Measurements from ENCODE around the gene CLNK.
"Not testable (repeated sequence)": the region's sequence is repeated elsewhere in the genome, so short reads cannot be mapped to it uniquely, and the experiment has no call there.

CLNK gene

DNA sequence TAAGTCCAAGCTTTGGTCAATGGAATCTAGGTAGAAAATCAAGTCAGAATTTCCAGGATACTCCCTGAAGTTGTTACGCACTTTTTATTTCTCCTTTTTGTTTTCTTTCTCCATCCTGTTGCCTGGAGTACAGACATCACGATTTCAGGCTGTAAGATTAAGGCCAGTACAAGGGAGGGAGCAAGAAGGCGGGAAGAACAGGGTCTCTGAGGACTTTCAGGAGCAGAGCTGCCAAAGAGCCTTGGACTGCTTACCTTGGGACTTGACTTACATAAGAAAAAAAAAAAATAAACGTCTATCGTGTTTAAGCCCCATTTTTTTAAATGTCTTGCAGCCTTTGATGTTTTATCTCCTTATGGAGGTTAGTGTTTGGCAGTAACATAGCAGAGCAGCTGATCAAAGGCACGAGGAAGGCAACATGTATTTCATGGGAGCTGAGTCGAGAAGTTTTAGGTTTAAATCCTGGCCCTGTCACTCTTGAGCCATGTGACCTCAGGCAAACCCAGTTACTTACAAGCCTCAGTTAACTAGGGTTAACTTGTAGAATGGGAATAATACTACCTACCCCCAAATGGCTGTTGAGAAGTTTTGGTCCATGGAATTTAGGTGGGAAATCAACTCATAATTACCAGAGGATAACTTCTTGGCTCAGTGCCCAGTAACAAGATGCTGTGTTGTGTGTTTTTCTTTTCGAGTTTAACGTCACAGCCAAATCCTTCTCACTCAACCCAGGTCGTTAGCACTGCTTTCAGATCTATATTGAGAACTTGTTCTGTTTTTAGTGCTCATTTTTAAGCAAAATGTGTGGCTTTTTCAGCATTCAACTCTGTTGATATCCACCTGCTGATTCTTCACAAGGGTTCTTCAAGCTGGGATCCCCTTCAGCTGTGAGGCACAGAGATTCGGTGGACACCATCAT, 106.8 kb downstream of the CLNK start:
- DNase-seq (ENCODE audit: low spot score), result no peak

DNA sequence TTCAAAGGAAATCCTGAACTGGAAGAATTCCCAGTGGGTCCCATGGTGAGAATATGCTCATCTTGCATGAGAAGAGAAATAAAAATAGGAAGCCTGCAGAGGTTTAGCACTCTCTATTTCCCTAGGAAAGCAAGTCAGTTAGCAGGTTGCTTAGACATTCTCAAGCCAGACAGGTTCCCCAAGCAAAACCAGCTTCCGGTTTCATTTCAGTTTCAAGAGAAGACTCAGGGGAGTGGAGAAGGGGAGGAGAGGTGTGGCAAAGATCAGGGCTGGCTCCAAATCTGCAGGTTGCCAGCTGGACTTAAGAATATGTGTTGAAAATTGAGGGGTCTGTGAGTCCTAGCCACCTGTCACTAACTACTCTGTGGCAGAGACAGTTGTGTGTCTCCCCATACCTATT, 107.5 kb downstream of the CLNK start:
- no peak for DNase-seq (ENCODE audit: low spot score)

DNA sequence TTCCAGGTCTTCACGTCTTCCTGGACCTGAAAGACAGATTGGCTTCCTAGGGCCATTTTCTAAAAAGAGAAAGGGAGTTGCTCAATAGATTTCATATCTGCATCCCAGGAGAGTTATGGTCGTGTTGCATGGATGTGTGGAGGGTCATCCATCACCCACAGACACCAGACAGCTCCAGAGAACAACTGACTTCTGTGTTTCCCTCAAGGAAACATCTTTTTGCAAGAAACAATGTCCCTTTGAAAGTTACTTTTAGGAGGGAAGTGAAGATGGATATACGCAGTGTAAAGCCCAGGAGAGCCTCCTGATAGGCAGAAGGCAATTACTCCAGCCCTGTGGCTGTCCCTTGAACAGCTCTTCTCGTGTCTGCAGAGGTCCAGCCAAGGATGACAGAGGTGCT, 108.3 kb downstream of the CLNK start:
- DNase-seq (ENCODE audit: low spot score), result no peak

DNA sequence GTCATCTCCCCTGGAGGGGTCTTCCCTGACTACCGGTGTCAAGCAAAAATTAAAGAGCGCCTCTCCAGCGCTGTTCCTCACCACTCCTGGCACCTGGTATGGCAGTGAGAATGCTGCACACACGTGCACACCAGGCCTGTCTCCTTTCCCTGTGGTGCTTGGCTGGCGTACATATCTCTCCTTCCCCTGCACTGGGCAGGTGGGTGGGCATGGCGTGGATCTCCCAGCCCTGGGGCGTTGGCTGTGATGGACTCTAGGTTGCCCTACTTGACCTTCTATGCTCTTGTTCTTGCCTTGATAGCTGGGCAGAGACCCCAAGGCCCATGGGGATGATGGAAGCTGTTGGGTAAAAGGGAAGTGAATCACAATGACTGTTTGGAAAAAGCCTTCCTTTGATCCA, 109.2 kb downstream of the CLNK start:
- no peak for DNase-seq (ENCODE audit: low spot score)

DNA sequence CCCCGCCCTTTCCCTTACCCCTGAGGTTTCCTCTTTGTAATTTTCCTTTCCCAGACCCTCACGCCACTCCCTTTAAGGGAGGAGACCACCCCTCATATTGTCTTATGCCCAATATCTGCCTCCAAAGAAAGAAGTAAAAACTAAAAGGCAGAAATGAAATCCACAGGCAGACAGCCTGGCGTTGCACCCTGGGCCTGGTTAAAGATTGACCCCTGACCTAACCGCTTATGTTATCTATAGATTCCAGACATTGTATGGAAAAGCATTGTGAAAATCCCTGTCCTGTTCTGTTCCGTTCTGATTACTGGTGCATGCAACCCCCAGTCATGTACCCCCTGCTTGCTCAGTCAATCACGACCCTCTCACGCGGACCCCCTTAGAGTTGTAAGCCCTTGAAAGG, 110.0 kb downstream of the CLNK start:
- not testable (repeated sequence) for DNase-seq (ENCODE audit: low spot score)

DNA sequence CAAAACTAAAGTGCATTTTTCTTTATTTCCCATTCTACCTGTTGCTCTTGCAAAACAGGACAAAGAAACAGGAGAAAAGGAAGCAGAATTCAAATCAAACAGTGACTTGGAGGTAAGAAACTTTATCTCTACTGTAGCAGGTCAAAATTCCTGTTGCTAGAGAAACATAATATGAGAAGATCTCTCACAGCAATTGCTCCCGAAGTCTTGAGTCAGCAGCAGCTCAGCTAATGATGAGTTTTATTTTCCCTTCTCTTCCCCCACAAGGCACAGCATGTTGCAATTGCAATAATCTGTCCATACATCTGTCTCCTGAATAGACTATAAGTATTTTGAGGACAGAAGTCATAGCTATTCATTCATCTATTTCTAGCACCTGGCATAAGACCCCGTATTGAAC, 112.7 kb downstream of the CLNK start:
- DNase-seq (ENCODE audit: low spot score), result no peak

DNA sequence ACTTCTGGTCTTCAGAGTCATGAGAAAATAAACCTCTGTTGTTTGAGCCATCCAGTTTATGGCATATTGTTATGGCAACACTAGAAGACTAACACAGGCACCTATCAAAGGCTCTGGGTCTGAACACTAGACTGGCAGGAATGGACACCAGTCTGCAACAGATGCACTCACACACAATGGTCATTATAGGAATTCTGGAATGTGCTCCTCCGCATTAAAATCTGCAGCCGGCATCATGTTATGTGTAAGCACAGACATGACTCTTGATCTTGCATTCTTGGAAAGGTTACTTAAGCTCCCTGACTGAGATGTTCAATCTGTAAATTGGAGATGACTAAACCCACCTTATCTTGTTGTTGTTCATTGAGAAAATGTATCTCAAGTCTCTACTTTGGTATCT, 115.1 kb downstream of the CLNK start:
- DNase-seq (ENCODE audit: low spot score), result no peak

DNA sequence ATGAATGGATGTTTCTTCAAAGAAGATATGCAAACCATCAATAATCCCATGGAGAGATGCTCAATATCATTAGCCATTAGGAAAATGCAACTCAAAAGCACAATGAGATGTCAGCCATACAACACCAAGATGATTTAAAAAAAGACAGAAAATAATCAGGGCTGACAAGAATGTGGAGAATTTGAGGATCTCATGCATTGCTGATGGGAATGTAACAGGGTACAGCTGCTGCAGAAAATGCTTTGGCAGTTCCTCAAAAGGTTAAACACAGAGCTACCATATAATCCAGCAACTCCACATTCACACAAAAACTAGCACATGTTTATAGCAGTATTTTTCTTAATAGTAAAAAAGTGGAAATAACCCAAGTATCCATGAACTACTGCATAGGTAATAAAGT, 116.8 kb downstream of the CLNK start:
- no peak for DNase-seq (ENCODE audit: low spot score)

DNA sequence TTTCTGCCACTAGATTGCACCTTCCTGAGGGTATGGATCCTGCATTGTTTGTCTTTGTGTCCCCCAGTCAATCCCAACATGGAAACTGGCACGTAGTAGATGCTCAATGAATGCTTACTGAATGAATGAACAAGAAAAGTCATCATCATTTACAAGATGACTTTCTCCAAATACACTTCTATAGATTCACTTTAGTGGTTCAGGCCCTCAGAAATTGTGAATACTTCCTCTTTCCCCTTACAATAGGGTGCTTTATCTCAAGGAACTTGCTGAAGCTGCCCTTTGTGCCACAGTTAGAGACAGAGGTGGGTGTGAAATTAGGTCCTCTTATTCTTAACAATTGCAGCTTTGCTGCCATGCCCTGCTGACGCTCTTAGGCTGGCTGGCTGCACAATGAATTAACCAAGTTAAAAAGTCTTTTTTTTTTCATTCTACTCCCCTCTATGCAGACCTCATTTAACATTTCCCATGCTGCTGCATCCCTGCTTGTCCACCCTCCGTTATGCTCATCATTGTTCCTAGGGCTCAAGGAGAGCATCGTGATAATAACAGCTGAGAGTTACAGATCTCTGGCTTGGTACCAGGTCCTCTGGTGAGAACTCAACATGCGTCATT, 119.3 kb downstream of the CLNK start:
- no peak for DNase-seq (ENCODE audit: low spot score)

DNA sequence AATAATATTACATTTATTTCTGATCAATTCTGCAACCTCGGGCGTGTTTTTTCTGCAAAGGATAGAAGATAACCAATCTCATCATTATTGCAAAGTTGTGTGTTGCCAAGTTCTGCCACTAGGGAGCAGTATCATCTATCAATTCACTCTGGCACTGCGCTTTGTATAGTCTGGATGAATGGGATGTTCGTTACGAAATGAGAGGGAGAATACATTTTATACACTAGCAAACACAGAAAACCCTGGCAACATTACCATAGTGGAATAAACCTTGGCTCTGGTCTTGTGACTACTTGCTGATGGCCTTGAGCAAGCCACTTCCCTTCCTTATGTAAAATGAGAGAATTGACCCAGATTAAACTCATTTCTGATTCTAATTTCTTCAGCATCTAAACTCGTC, 129.9 kb downstream of the CLNK start:
- peak; percentile 50 for DNase-seq (ENCODE audit: low spot score)

DNA sequence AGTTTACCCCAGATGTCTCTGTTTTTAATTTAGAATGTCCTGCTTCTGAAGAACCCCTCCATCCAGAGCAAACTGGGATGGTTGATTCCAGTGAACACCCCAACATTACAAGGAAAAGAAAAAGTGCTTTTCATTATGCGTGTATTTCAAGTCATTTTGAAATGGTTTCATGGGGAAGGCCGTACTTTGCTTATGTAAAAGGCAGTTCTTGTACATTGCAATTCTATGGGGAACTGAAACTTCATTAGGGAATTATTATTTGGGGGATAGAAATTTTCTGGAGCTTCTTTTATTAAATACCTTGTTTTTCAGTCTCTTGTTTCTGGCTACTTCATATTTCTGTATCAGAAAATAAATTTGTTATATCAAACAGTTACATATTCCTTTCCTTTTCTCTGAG, 130.4 kb downstream of the CLNK start:
- DNase-seq (ENCODE audit: low spot score), result no peak

DNA sequence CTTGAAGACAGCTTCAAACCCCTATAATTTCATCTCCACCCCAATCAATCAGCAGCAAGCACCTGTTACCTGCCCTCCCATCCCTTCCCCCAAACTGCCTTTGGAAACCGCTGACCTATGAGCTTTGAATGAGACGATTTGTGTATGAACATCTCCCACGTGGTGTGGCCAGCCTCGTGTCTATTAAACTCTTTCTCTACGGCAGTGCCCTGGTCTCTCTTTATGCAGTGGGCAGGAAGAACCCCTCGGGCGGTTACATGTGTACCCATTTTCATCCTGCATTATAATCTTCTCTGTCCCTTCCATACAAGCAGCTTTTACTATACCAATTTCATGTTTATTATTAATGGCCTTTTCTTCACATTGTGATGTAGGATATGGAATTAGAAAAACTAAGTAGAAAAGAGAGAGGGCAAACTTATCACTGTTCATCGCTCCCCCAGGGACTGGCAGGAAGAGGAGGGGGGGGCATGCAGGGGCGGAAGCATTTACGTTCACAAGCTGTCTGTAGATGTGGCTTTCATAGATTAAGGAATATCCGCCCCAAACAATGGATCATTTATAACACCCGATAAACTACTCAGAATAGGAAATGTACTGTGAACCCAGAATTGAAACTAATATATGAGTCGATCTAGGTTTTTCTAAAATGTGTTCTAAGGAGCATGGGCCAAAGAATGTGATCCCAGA, 131.8 kb downstream of the CLNK start:
- no peak for DNase-seq (ENCODE audit: low spot score)

DNA sequence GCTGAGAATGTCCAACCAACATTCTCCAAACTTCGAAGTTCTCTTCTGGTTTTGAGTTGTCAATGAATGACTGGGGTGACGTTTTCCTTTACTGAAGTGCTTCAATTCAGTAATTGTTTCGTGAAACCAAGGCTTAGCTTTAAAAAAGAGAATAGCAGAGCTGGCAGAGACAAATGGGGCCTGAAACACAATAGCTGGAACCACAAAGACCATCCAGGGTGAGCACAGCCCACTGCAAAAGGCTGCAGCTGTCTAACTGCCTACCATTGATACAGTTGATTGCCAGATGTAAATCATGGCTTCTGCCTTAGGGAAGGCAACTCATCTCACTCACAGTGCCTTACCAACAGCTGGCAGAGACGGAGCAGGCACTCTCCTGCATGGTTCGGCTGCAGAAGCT, 148.7 kb downstream of the CLNK start:
- no peak for DNase-seq (ENCODE audit: low spot score)

DNA sequence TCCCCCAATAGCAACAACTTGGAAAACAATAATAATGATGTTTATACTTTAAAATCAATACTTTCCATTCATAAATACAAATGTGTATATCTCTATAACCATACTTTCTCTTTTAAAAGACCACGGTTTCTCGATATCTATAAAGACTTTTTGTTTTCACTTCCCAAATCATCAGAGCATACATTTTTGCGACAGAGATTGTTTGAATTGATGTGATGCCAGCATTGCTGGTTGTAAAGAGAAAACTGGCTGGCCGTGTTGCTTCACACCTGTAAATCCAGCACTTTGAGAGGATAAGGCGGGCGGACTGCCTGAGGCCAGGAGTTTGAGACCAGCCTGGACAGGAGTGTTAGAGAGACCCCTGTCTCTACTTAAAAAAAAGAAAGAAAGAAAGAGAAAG, 149.7 kb downstream of the CLNK start:
- no peak for DNase-seq (ENCODE audit: low spot score)

DNA sequence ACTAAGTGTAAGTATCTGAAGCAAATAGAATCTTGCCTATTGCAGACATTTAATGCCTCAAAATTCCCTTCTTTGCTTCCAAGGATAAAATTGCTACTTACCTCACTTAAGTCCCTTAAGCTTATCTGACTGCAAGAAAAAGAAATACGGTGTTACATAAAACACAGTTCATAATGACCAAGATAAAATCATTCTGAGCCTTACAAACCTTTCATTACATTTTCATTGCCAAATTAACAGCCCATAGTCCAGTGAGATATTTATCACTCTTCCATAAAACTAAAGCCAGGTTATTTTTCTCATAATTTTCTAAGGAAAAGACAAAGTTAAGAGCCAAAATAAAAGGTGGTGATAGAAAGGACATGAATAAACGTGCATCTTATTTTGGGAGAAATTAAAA, 152.4 kb downstream of the CLNK start:
- DNase-seq (ENCODE audit: low spot score), result no peak

DNA sequence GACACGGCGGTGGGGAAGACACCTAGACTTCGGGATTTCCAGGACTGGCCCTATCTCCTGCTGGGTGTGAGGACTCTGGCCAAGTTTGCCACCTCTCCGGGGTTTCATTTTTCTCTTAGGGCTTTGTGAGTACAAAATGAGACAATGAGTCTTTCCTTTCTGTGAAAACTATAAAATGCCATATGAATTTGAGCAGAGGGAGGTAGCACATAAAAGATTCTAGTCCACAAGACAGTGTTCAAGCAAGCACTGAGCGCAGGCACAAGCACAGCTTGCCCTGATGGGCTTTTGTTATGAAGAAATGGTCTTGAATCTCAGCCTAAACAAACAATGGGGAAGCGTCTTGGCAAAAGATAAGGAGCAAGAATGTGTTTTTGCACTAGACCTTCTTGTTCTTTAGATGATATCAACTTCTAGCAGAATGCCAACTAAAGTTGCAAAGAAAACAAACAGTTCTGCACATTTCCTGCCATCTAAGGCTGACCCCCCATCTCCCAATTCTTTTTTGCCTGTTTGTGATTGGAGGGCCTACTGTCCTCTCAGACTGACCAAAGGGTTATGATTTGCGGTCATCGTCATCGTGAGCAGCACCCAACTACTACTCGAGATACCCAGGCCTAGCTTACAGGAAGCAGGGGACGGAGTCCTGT, 154.3 kb downstream of the CLNK start:
- DNase-seq (ENCODE audit: low spot score), result no peak

DNA sequence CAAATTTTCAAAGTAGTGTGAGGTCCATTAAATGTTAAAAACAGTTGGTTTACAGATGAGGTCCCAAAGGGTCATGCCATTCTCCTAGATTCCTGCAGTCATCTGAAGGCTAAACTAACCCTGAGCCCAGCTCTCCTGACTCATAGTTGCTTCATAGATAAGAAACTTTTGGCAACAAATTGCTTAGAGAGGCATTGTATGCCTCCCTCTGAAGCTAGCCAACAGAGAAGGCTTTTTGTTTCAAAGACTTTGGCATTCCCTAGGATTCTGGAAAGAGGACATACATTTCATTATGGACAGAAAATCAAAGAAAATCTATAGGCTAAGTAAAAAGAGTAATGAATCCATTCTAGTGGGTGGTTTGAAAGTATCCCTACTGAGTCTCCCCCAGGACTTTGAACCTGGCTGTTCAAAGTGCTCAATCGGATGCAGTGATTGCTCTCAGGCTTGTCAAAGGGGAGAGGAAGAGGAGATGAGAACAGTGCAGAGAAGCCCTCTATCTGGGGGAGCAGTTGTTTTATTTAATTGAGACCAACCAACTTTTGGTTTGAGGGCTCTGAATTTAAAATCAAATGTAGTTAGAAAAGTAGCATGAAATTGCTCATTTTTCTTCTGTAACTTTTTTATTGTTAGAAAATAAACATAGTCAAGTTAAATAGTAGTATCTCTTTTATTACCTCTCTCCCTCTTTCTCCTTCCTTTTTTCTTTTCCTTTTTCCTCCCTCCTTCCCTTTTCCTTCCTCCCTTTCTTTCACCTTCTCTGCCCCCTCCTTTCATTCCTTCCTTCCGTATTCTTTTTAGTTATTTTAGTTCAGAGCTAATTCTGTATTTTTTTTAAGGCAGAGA, 155.1 kb downstream of the CLNK start:
- DNase-seq (ENCODE audit: low spot score), result no peak

DNA sequence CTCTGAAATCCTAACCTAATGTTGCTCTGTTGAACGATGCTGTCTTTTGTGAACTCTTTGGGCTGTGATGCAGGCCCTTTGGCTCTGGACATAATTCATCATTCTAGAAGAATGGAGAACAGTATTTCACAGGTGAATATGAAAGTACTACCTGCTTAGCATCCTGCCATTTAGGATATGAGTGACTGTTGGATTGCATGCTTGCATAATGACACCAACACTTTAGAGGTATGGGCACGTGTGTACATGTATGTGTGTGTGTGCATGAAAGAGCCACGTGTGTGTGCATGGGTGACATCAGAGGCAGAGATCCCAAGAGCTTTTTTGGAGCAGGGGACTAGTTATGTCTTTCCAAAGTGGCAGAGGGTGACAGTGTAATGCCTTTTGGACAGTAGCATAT, 157.1 kb downstream of the CLNK start:
- no peak for DNase-seq (ENCODE audit: low spot score)

DNA sequence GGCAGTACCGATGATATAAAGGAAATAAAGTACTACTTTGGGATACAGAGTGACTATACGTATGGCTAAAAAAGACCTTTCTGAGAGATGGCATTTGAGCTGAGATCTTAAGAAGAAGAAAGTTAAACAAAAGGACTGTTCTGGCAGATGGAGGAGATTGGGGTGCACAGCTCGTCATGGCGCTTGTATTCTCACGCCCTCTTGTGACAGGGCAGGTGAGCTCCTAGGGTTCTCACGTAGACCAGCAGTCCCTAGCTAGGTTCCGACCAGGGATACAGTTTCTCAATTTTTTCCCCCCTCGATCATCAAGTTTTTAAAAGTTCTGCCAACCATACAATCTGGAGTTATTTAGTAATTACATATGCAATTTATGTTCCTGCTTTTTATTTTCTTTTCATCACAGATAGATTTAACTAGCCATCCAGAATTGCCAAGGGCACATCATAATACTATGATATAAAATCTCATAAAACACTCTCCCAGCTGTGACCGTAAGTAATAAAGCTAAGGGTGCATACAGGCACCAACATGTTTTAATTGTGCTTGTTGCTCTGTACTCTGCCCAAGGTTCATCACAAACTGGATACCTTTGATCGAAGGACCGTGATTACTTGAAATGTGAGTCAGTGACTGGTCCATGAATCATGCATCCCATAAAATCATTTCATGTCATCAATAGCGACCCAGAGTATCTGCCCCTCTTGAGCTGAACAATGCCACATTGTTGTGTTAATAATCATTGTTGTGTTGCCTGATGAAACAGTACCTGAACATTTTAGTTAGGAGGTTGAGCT, 157.9 kb downstream of the CLNK start:
- DNase-seq (ENCODE audit: low spot score), result no peak

DNA sequence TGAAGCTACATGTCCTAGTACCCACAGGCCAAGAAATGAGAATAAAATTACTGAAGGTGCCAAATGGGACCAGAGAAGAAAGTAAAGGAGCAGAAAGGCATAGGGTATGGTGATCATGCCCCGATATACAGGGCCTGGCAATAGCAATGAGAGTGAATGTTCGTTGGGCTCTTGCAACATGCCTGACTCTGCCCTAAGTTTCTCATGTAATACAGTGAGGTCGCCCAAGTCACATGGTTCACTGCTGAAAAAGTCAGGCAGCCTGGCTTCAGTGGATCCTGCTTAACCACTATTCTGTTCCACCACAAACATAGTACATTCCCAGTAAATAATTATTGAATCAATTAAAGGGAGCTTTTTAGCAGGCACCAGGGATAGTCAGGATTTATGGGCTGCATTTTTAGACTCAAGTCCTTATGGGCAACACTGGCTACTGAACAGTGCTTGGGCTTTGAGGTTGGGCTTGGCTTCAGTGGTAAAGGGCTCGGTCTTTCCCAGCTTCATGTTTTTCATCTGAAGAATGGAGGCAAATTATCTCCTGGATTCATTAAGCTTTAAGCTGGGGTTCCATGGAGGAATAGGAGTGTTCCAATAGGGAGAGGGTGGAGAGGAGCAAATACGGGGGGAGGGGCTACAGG, 160.3 kb downstream of the CLNK start:
- no peak for DNase-seq (ENCODE audit: low spot score)

Data from CD4-positive, alpha-beta T cell treated with Interleukin-2 at 100 ng/mL for 4 hours (primary cell).